Skin epidermis (tissue), 12 donors: ENCODE results near the gene DBN1.

Experiments used
- H3K27ac ChIP-seq, 21 experiments: fragments of 200-600 bp; sonication (generic) in 11 of 21; one replicate each; pipeline ENCODE4 v1.5.0; 2020; ENCODE audit warnings: mild to moderate bottlenecking in 3 of 21, inconsistent platforms in 2 of 21, moderate library complexity in 2 of 21
- H3K4me3 ChIP-seq, 7 experiments: fragments of 200-600 bp; sonication (generic) in 2 of 7; one replicate each; pipeline ENCODE4 v1.5.0; 2020; ENCODE audit warnings: inconsistent platforms in 2 of 7, mild to moderate bottlenecking in 2 of 7, moderate library complexity in 1 of 7

The DBN1 gene

DNA sequence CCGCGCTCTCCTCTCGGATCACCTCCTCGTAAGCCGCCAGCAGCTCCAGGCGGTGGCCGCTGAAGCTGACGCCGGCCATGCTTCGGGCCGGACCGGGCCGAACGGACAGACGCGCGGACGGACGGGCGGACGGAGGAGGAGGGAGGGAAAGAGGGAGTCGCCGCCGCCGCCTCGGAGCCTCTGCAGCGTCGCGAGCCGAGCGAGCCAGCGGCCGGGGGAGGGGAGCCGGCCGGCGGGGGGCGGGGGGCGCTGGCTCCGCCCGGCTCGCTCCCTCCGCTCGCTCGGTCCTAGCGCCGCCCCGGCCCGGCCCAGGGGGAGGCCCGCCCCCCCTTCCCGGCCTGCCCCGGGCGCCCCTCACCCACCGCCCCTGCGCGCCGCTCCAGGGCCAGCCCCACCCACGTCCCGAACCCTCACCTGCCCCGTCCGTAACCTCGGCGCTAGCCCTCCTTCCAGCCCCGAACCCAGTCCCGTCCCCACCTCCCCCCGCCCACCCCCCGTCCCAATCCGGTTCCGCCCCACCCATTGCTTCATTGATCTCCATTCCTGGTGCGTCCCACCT lies at the start of gene DBN1:
Gene DBN1, minus strand, starts transcription at position 192 of the 559 bp plus-strand sequence. Its CDS starts 113 bp downstream, at position 79.
- Histone ChIP-seq H3K27ac (peak within 1 kb of the TSS in 20 of 21 experiments; percentile 57 to 90 (median 79)), H3K4me3 (peak within 1 kb of the TSS; percentile 63 to 73 (median 64))

- H3K27ac ChIP-seq: peak overlapping the region in 3 of 21 experiments; percentile 2 to 35 (median 9)
- H3K4me3 ChIP-seq: no peak overlapping the region
Measured at GRCh38 chr5:177520916-177521513, 47.6 kb upstream of the DBN1 start.

- no peak overlapping the region for H3K4me3 ChIP-seq
- H3K27ac ChIP-seq: peak overlapping the region in 2 of 21 experiments; percentile 9 to 26
Measured at GRCh38 chr5:177520271-177520670, 46.8 kb upstream of the DBN1 start.

DNA sequence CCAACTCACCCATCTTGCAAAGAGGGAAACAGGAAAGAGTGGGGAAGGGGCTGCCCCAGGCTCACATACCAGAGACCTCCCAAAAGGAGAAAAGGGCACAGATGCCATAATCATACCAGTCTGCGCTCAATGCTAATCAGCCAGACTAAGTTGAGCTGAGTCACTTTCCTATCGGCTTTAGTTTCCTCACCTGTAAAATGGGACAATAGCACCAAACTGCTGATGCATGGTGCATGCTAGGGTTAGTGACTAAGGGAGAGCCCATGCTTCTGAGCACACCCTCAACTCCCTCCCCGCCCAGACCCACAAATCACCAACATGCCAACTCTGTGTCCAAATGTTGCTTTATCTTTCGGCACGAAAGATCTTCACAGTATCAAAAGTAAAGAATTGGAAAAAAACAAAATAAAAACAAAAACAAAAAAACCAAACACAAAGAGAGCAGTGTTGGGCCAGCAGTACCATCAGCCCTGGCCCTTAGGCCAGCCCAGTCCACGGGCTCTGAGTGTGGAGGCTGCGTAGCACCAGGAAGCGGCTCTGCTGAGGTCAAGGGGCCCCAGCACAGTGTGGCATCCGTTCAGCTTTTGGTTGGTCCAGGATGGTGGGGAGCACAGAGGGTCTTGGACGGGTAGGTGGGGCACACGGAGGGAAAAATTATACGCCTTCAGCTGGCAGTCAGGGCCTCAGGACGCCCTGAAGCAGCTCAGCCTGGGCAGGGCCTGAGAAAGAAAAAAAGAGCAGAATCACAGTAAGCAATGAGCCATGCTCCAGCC lies 46.2 kb upstream of the DBN1 start:
- H3K27ac ChIP-seq: peak overlapping the region in 1 of 21 experiments; percentile 26
- H3K4me3 ChIP-seq: no peak overlapping the region

GRCh38 chr5:177516601-177517568 lies 43.5 kb upstream of the DBN1 start, which contains the start of gene DDX41:
TSS of gene DDX41 (minus strand) at chr5:177516961. CDS start at chr5:177516945, 16 bp downstream.
- Histone ChIP-seq H3K4me3 (peak within 1 kb of the TSS; percentile 68 to 95 (median 89)), H3K27ac (peak within 1 kb of the TSS; percentile 60 to 96 (median 88))

- H3K27ac ChIP-seq: peak overlapping the region in 3 of 21 experiments; percentile 89 to 91 (median 89)
- peak overlapping the region in 3 of 7 experiments; percentile 68 to 92 (median 82) for H3K4me3 ChIP-seq
Measured at GRCh38 chr5:177515580-177515979, 42.1 kb upstream of the DBN1 start.

DNA sequence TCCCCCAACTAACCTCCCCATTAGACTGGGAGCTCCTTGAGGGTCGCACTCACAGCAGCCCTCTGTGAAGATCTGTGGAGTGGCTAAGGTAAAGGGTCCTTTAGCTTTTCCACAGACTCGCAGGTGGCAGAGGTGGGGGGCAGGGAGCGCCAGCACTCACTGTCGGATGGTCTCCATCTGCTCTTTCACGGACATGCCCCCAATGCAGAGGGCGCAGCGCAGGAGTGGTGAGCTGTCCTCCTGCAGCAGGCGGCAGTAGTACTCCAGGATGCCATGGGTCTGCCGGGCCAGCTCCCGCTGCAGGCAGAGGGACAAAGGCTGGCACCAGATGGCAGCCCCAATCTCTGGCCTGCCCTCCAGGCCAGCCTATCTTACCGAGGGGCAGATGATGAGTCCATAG lies 41.1 kb upstream of the DBN1 start:
- no peak overlapping the region for H3K4me3 ChIP-seq
- H3K27ac ChIP-seq: no peak overlapping the region

- no peak overlapping the region for H3K27ac ChIP-seq
- H3K4me3 ChIP-seq: no peak overlapping the region
Measured at GRCh38 chr5:177513500-177513899, 40.1 kb upstream of the DBN1 start.

- Histone ChIP-seq H3K27ac (no peak overlapping the region), H3K4me3 (no peak overlapping the region)
Measured at GRCh38 chr5:177512736-177513380, 39.4 kb upstream of the DBN1 start.

DNA sequence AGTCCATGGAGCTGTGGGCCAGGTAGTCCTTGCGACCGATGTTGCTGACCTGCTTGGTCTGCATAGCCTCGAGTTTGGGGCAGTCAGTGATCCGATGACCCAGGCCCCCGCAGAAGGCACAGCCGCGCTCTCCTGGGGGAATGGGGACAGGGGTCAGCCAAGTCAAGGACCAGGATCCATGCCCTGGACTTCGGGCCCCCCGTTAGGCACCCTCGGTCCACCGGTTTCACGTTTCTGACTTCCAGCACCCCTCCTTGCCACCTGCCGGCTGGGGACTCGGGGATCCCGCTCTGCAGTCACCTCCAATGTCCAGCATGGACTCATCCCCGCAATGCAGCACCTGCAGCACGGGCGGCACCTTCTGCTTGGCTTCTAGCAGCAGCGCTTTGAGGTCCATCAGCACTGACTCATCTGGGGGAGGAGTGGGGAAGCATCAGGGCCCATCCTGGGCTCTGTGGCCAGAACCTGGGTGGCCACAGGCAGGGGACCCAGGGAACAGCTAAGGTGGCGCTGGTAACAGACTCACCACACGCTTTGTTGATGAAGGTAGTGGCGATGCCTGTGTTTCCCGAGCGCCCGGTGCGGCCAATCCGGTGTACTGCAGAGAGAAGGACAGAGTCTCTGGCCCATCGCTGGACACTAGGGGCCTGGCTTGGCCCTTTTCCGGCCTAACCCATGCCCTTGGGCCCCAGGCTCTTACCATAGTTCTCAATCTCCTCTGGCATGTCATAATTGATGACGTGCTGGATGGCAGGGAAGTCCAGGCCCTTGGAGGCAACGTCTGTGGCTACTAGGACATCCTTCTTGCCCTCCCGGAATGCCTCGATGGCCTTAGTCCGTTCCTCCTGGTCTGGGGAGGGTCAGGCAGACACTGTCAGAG lies 38.6 kb upstream of the DBN1 start:
- no peak overlapping the region for H3K4me3 ChIP-seq
- no peak overlapping the region for H3K27ac ChIP-seq

GRCh38 chr5:177511181-177511580 lies 37.7 kb upstream of the DBN1 start:
- Histone ChIP-seq H3K27ac (peak overlapping the region in 10 of 21 experiments; percentile 37 to 88 (median 68)), H3K4me3 (no peak overlapping the region)

GRCh38 chr5:177510567-177511053 lies 37.2 kb upstream of the DBN1 start:
- H3K27ac ChIP-seq: peak overlapping the region in 12 of 21 experiments; percentile 68 to 88 (median 75)
- H3K4me3 ChIP-seq: no peak overlapping the region

DNA sequence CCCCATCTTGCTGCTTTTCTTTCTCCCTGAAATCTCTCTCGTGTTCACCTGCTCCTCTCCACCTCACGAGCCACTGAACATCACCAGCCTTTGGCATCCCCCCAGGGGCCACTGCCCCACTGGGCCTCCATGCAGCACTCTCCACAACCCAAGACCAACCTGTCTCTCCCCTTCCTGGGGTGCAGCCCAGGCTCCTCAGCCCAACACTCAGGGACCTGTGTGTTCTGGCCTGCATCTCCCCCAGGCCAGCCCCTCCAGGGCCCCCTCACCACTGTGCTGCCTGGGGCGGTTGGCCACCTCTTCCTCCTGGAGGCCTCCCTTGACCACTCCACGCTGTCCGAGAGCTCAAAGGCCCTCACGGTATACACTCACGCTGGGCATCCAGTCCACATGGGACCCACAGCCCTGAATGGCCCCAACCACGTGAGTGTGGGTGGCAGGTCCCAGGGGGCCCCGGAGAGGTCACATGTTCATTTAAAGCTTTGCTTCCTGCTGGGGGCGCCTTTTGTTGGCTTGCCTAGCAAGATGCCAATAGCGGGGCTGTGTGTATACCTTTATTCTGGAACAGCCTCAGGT lies 36.6 kb upstream of the DBN1 start:
- Histone ChIP-seq H3K4me3 (peak overlapping the region in 3 of 7 experiments; percentile 26 to 37 (median 26)), H3K27ac (peak overlapping the region in 17 of 21 experiments; percentile 7 to 88 (median 71))

DNA sequence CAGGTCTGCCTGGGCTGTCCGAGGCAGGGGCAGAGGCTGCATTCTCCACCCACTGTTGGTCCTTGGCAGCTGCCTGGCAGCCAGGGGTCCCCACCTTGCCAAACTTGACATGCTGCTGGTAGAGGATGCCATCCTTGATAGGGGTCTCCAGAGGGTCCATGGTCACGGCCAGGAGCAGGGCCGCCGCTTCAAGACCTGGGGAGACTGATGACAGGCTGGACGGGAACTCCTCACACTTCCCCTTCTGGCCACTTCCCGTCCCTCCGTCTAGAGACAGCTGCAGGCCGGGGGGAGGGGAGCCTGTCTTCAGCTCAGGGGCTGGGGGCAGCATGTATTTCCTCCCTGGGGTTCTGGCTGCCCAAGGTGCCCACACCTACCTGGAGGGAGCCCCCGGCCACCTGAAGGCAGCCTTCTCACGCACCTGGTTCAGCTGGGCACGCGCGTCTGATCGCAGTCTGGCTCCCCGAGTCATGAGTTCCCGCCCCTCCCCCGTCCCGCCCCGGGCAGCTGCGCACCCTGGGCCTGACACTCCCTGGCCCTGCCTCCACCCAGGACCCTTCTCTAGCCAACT lies 36.0 kb upstream of the DBN1 start, which contains the start of gene DOK3:
Gene DOK3, minus strand, starts transcription at position 446 of the 571 bp plus-strand sequence. Its CDS starts 286 bp downstream, at position 160.
- H3K4me3 ChIP-seq: peak within 1 kb of the TSS; percentile 17 to 37 (median 26)
- peak within 1 kb of the TSS in 20 of 21 experiments; percentile 7 to 88 (median 70) for H3K27ac ChIP-seq

DNA sequence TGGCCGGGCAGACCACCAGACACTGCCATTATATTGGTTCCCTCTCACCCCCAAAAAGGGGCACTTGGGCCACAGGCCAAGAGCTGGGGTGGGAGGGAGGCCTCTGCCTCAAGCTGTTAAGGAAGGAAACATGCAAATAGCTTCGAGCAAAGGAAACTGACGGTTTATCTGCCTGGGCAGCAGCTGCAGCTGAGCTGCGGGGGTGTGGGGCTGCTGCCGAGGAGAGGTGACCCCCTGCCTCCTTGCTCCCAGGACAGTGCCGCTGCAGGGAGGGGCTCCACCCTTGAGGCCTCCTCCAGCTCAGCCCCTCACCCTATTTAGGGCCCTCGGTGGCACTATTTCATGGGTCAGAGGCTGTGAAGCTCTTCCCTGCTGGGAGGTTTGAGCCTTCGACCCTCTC lies 35.4 kb upstream of the DBN1 start:
- Histone ChIP-seq H3K4me3 (peak overlapping the region; percentile 17 to 37 (median 26)), H3K27ac (peak overlapping the region in 18 of 21 experiments; percentile 7 to 88 (median 71))

DNA sequence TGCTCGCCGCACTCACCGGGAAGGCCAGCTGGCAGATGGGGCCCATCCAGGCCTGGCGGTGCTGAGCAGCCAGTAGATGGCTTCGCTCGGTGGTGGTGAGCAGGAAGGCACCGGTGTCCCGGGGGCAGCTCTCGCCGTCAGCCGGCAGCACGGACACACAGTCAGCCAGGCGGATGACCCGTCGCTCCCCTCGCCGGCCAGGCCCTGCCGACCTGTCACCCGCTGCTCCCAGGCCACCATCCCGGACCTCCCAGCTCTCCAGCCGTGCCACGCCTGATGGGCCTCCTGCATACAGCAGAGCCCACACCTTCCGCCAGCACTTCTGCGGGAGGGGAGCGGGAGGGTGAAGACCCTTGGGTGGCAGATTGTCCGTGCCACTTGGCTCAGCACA lies 34.8 kb upstream of the DBN1 start:
- Histone ChIP-seq H3K27ac (peak overlapping the region in 13 of 21 experiments; percentile 18 to 88 (median 73)), H3K4me3 (peak overlapping the region in 6 of 7 experiments; percentile 22 to 37 (median 27))
